SU-DHL-6 (cell line): ENCODE results near the gene SGCA.

Experiments
- CTCF ChIP-seq: fragments of 200-600 bp; sonication (generic); IDR thresholded peaks from one replicate; pipeline ENCODE4 v1.5.1; 2017; ENCODE audit warnings: antibody characterized with exemption, mild to moderate bottlenecking, low read length, moderate library complexity; ENCODE audit not compliant: insufficient read depth, poor library complexity, severe bottlenecking
- EZH2phosphoT487 ChIP-seq: fragments of 200-600 bp; sonication (generic), shearing (Covaris generic); conservative IDR thresholded peaks from 2 replicates; pipeline ENCODE4 v1.6.1; 2018; ENCODE audit warnings: mild to moderate bottlenecking, antibody characterized with exemption, low read length, moderate library complexity, mixed read lengths

DNA sequence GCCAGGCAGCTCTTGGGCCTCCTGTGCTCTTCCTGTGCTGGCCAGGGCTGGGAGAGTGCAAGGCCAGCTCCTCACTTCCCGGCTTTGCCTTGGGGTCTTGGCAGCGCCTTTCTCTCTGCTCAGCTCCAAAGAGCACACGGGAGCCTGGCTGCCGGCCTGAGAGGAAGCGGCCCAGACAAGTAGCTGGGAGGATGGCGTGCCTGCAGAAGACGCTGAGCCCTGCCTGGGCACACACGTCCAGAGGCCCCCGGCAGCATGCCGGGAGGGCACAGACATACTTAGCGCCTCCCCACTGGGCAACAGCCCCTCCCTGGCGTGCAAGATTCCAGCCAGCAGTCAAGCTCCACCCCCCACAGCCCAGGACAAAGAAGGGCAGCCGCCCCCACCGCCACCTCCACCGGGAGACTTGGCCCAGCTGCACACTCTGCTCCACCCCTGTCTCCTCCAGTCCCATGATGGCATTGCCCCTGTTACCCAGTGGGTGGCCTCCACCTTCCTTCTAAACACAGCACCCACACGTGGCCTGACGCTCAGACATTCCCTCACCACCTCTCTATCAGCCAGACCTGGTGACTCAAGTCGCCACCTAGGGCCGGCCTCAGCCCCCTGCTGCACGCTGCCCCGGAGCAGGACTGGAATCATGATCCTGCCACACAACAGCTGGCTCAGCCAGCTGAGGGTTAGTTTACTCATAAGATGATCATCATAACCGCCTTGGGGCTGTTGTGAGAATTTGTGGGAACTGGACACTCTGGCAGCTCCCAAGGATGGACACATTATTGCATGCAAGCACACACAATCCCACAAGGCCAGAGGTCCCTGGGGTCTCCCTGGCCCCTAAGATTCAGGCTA, 12.4 kb downstream of the SGCA start:
- TF ChIP-seq CTCF = peak; percentile 67
- no peak for TF ChIP-seq EZH2phosphoT487
